T-cell (primary cell): ENCODE measurements around the gene RIPOR1. TPM values are rescaled to one million over a fixed set of nuclear protein-coding genes. Genes with fewer than 3 reads are reported as not detected.

Experiments
- ATAC-seq, 4 experiments: fragments of 200-7000 bp in 3 of 4; fragments of 150-1000 bp in 1 of 4; cut with Tn5 transposase; replicated peaks in 1 of 4; 1 replicate in 3 of 4; 2 replicates in 1 of 4; pipeline ENCODE4 v1.10.0; 2021; ENCODE audit warnings: moderate library complexity in 3 of 4, mild to moderate bottlenecking in 2 of 4, moderate number of reproducible peaks in 1 of 4
- CTCF ChIA-PET, 2 donors: fragments of 300-600 bp; sonication (Branson Sonifier 250); formaldehyde crosslinking; loops; one replicate each; lab custom pipeline; 2022; ENCODE audit warnings: antibody characterized with exemption in 2 of 2; lab: Charles Lee
- POLR2A ChIA-PET, 2 donors: fragments of 300-600 bp; sonication (Branson Sonifier 250); formaldehyde crosslinking; loops; one replicate each; lab custom pipeline; 2022; ENCODE audit warnings: antibody characterized with exemption in 2 of 2; lab: Charles Lee
- DNase-seq, 35 experiments: peaks; one replicate each; pipeline versions ENCODE4 v3.0.0 to v3.0.0-alpha.2; 2013 to 2023
- H3K27ac ChIP-seq: one replicate; pipeline ENCODE4 v1.5.1; 2013; ENCODE audit warnings: low read length
- H3K27me3 ChIP-seq, 2 experiments: replicated peaks in 1 of 2; 1 replicate in 1 of 2; 2 replicates in 1 of 2; pipeline versions ENCODE4 v1.6.1 to v1.7.0; 2013; ENCODE audit warnings: low read length in 1 of 2, mixed read lengths in 1 of 2; ENCODE audit not compliant: control insufficient read depth in 2 of 2, insufficient read depth in 2 of 2; ENCODE audit errors: extremely low read depth in 1 of 2
- H3K36me3 ChIP-seq, 2 donors: 1 replicate in 1 of 2; 2 replicates in 1 of 2; pipeline versions ENCODE4 v1.6.1 to v1.7.0; 2013; ENCODE audit warnings: low read length in 1 of 2; ENCODE audit not compliant: control insufficient read depth in 2 of 2, insufficient read depth in 1 of 2; ENCODE audit errors: extremely low read depth in 1 of 2
- H3K4me1 ChIP-seq, 2 experiments: 1 replicate in 1 of 2; 2 replicates in 1 of 2; pipeline versions ENCODE4 v1.6.1 to v1.7.0; 2013; ENCODE audit warnings: low read length in 2 of 2, mixed read lengths in 1 of 2; ENCODE audit not compliant: insufficient read depth in 2 of 2, control insufficient read depth in 1 of 2; ENCODE audit errors: extremely low read depth in 1 of 2
- H3K4me3 ChIP-seq, 2 donors: 1 replicate in 1 of 2; 2 replicates in 1 of 2; pipeline versions ENCODE4 v1.5.1 to v1.7.0; 2013; ENCODE audit warnings: mild to moderate bottlenecking in 2 of 2, low read length in 1 of 2, moderate library complexity in 1 of 2; ENCODE audit not compliant: control insufficient read depth in 1 of 2; ENCODE audit errors: extremely low read depth in 1 of 2
- H3K9me3 ChIP-seq: 2 replicates; pipeline ENCODE4 v1.7.0; 2013
- H3K27ac Mint-ChIP-seq, 2 donors: one replicate each; pipeline ENCODE4 v1.8.0; 2020 to 2021; ENCODE audit warnings: mild to moderate bottlenecking in 2 of 2, mixed read lengths in 2 of 2
- H3K27me3 Mint-ChIP-seq, 2 donors: one replicate each; pipeline ENCODE4 v1.8.0; 2021 to 2022; ENCODE audit warnings: mixed read lengths in 2 of 2
- H3K36me3 Mint-ChIP-seq: one replicate; pipeline ENCODE4 v1.8.0; 2021; ENCODE audit warnings: mixed read lengths
- H3K4me1 Mint-ChIP-seq, 3 donors: one replicate each; pipeline ENCODE4 v1.8.0; 2020 to 2022; ENCODE audit warnings: mixed read lengths in 3 of 3, mild to moderate bottlenecking in 1 of 3
- H3K4me3 Mint-ChIP-seq, 3 donors: one replicate each; pipeline ENCODE4 v1.8.0; 2020 to 2022; ENCODE audit warnings: mild to moderate bottlenecking in 3 of 3, mixed read lengths in 3 of 3, moderate library complexity in 3 of 3
- H3K9me3 Mint-ChIP-seq, 3 donors: one replicate each; pipeline ENCODE4 v1.8.0; 2020 to 2022; ENCODE audit warnings: mixed read lengths in 3 of 3
- WGBS: methylation state at CpG from one replicate; pipeline ENCODE4 v1.1.5; 2013; ENCODE audit warnings: missing lambda C conversion rate; ENCODE audit not compliant: insufficient coverage; 5-methylcytosine and 5-hydroxymethylcytosine counted together
- total RNA-seq, 35 experiments: library from RNA in 6 of 35; stranded (reverse) in 6 of 35; fragments of 120-200 nt in 1 of 35; gene quantifications; one replicate each; pipeline versions ENCODE4 v1.2.1 to v1.2.4 and lab custom pipeline; 2013 to 2026

RIPOR1 gene
- total RNA-seq, 5 donors from 2014 or later (not counting 1 experiment from before 2014, with no cell fraction given), result 33.9 to 60.7 (median 52.4) TPM

DNA sequence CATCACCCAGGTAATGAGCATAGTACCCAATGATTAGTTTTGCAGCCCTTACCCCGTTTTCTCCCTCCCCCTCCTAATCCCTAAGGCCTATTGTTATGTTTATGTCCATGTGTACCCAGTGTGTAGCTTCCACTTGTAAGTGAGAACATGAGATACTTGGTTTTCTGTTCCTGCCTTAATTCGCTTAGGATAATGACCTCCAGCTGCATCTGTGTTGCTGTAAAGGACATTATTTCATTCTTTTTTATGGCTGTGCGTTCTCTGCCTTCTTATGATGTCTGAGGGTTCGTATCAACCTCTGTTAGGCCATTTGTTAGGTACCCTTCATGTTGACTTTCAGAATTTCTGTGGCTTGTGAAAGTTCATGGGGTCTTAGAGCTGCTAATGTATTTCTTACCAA, 64.7 kb downstream of the RIPOR1 start:
- Histone ChIP-seq H3K9me3 (no peaks in the 10 kb centered on the region), H3K27me3 (no peaks in the 10 kb centered on the region), H3K4me1 (peaks cover 3 to 8% of the 10 kb centered on the region in 2 experiments), H3K27ac (no peak overlapping the region), H3K36me3 (peaks cover 5 to 13% of the 10 kb centered on the region in 2 donors), H3K4me3 (no peak overlapping the region)
- ChIA-PET CTCF (no interaction called here), POLR2A (no interaction called here)
- no peak overlapping the region for H3K4me3 Mint-ChIP-seq
- DNase-seq, result no peak
- no peaks in the 10 kb centered on the region for H3K27me3 Mint-ChIP-seq
- H3K9me3 Mint-ChIP-seq, result no peaks in the 10 kb centered on the region
- ATAC-seq, result no peak
- WGBS, result 92% methylated on average over 2 of the region's 4 CpGs
- H3K27ac Mint-ChIP-seq, result peak overlapping the region in 1 of 2 donors; percentile 11
- H3K4me1 Mint-ChIP-seq, result peaks cover 37 to 46% (median 40%) of the 10 kb centered on the region in 3 donors
- H3K36me3 Mint-ChIP-seq, result peaks cover 14% of the 10 kb centered on the region

DNA sequence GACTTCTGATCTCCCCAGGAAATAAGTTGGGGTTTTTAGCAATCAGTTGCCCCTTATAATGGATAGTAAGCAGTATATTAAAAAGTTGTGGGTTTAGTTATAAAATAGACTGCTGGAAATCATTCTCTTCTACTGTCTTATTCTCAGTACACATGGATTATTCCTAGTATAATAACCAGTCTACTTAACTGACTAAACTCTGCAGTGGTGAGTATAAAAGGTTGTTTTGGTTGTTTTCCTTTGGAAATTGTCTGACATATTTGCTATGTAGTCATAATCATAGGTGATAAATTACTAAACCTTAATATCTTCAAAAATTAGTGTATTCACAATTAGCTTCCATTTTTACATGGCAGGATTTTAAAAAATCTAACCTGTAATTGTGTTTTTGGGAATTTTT, 65.1 kb downstream of the RIPOR1 start:
- peaks cover 5 to 14% of the 10 kb centered on the region in 2 donors for H3K36me3 ChIP-seq
- peaks cover 40 to 46% (median 41%) of the 10 kb centered on the region in 3 donors for H3K4me1 Mint-ChIP-seq
- peaks cover 13% of the 10 kb centered on the region for H3K36me3 Mint-ChIP-seq
- no peak overlapping the region for H3K27ac ChIP-seq
- no peaks in the 10 kb centered on the region for H3K9me3 ChIP-seq
- ChIA-PET CTCF (no interaction called here), POLR2A (no interaction called here)
- no peak overlapping the region for H3K4me3 ChIP-seq
- H3K27me3 ChIP-seq, result no peaks in the 10 kb centered on the region
- H3K27ac Mint-ChIP-seq, result peak overlapping the region; percentile 20 to 48
- H3K4me1 ChIP-seq, result peaks cover 3 to 7% of the 10 kb centered on the region in 2 experiments
- H3K4me3 Mint-ChIP-seq, result no peak overlapping the region
- no peaks in the 10 kb centered on the region for H3K9me3 Mint-ChIP-seq
- no peak for DNase-seq
- no peak for ATAC-seq
- no peaks in the 10 kb centered on the region for H3K27me3 Mint-ChIP-seq

DNA sequence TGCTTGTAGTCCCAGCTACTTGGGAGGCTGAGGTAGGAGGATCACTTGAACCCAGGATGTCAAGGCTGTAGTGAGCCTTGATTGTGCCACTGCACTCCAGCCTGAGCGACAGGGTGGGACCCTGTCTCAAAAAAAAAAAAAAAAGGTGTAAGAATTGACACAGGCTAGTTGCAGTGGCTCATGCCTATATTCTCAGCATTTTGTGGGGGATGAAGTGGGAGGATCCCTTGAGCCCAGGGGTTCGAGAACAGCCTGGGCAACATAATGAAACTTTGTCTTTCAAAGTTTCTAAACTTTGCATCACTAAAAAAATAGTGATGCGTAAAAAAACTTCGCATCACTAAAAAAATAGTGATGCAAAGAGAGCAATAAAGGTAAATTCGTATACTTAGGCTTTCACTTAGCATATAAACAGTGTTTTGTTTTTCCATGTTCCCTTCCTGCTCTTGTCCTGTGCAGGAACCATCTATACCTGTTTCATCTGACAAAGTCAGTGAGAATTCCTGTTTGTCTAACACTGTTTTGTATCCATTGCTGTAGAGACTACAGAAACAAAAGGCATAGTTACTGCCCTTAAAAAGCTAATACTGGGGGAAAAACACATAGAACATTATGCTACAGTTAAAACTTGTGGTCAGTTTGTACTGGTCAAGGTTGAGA, 65.8 kb downstream of the RIPOR1 start:
- Mint-ChIP-seq H3K4me3 (no peak overlapping the region), H3K4me1 (peaks cover 44 to 48% (median 45%) of the 10 kb centered on the region in 3 donors), H3K36me3 (peaks cover 11% of the 10 kb centered on the region), H3K9me3 (no peaks in the 10 kb centered on the region), H3K27me3 (no peaks in the 10 kb centered on the region), H3K27ac (peak overlapping the region; percentile 41 to 50)
- H3K4me3 ChIP-seq, result no peak overlapping the region
- ATAC-seq (no peak), DNase-seq (no peak)
- 100% methylated on average over 3 of the region's 5 CpGs for WGBS
- no peak overlapping the region for H3K27ac ChIP-seq
- ChIA-PET CTCF (interaction anchor here in 1 of 2 donors (0.6 to 1.0 kb wide), 3 partner anchors 10 to 213 kb away, joined by 3 read pairs; no protein-coding TSS in a partner anchor), POLR2A (no interaction called here)
- peaks cover 5 to 16% of the 10 kb centered on the region in 2 donors for H3K36me3 ChIP-seq
- no peaks in the 10 kb centered on the region for H3K27me3 ChIP-seq
- H3K9me3 ChIP-seq, result no peaks in the 10 kb centered on the region
- peaks cover 3 to 7% of the 10 kb centered on the region in 2 experiments for H3K4me1 ChIP-seq

DNA sequence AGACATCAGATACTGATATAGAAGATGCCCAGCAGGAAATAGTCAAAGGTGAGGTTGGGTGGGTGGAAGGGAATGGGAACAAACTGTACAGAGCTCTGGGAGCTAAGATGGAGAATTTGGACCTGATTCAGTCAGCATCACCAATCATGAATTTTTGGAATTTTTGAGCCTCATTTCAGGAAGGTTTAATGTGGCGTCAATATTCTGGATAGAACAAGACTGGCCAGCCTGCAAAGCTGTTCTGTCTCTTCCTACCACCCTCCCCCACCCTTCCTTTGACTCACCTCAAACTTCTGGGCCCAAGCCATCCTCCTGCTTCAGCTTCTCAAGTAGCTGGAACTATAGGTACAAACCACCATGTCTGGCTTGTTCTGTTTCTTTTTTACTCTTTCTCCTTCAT, 66.3 kb downstream of the RIPOR1 start:
- WGBS, result 83% methylated on average over 1 of the region's 1 CpG
- ATAC-seq, result no peak

More for the DNA sequence above, 66.3 kb downstream of the RIPOR1 start:
- Histone ChIP-seq H3K27ac (no peak overlapping the region), H3K9me3 (no peaks in the 10 kb centered on the region), H3K4me3 (no peak overlapping the region), H3K27me3 (no peaks in the 10 kb centered on the region), H3K36me3 (peaks cover 5 to 13% of the 10 kb centered on the region in 2 donors), H3K4me1 (peaks cover 3 to 7% of the 10 kb centered on the region in 2 experiments)
- Mint-ChIP-seq H3K9me3 (no peaks in the 10 kb centered on the region), H3K4me1 (peaks cover 48 to 53% (median 50%) of the 10 kb centered on the region in 3 donors), H3K27ac (peak overlapping the region; percentile 50 to 52), H3K4me3 (no peak overlapping the region), H3K36me3 (peaks cover 8% of the 10 kb centered on the region), H3K27me3 (no peaks in the 10 kb centered on the region)
- ChIA-PET POLR2A (no interaction called here), CTCF (interaction anchor here in 1 of 2 donors (0.6 to 1.0 kb wide), 5 partner anchors 10 to 213 kb away, joined by 3 to 5 read pairs (median 3); no protein-coding TSS in a partner anchor)
- DNase-seq, result no peak

Other genes with a start within 250 kb of the RIPOR1 start
- gene PLEKHG4, start 249.3 kb upstream of the RIPOR1 start, total RNA-seq, result 10 to 100 TPM; 19.4 to 27.5 (median 24.9) TPM
- gene KCTD19, start 202.1 kb upstream of the RIPOR1 start, total RNA-seq, result not detected
- not detected for gene LRRC36, start 202.0 kb upstream of the RIPOR1 start, total RNA-seq
- gene TPPP3, start 135.3 kb upstream of the RIPOR1 start, total RNA-seq, result under 1 TPM in 2 of 5 donors, not detected in 3; 0.18 to 0.23 TPM
- gene ZDHHC1, start 112.4 kb upstream of the RIPOR1 start, total RNA-seq, result under 1 TPM in 4 of 5 donors, not detected in 1; 0.26 to 0.85 (median 0.47) TPM
- under 1 TPM in 3 of 5 donors, not detected in 2; 0.20 to 0.32 (median 0.29) TPM for gene HSD11B2, start 97.7 kb upstream of the RIPOR1 start, total RNA-seq
- gene ATP6V0D1, start 47.7 kb upstream of the RIPOR1 start, total RNA-seq, result 10 to 100 TPM; 41.5 to 49.6 (median 45.8) TPM
- gene AGRP, start 45.3 kb upstream of the RIPOR1 start, total RNA-seq, result not detected
- 10 to 100 TPM; 55.3 to 69.0 (median 64.0) TPM for gene CTCF, start 33.7 kb downstream of the RIPOR1 start, total RNA-seq
- 100 to 1,000 TPM; 150 to 271 (median 243) TPM for gene CARMIL2, start 116.3 kb downstream of the RIPOR1 start, total RNA-seq
- gene ACD, start 131.4 kb downstream of the RIPOR1 start, total RNA-seq, result 10 to 100 TPM; 24.5 to 62.6 (median 53.6) TPM
- 10 to 100 TPM in 1 of 5 donors, 1 to 10 TPM in 4; 2.9 to 10.6 (median 7.6) TPM for gene PARD6A, start 132.1 kb downstream of the RIPOR1 start, total RNA-seq
- gene ENKD1, start 137.9 kb downstream of the RIPOR1 start, total RNA-seq, result 10 to 100 TPM in 3 of 5 donors, 1 to 10 TPM in 2; 4.2 to 12.1 (median 10.1) TPM
- 1 to 10 TPM; 1.9 to 6.7 (median 5.4) TPM for gene C16orf86, start 138.0 kb downstream of the RIPOR1 start, total RNA-seq
- gene GFOD2, start 190.5 kb downstream of the RIPOR1 start, total RNA-seq, result 10 to 100 TPM in 4 of 5 donors, 1 to 10 TPM in 1; 8.5 to 23.2 (median 16.7) TPM